ENCODE results near the gene ZFAND3. TPM values are rescaled to one million over a fixed set of nuclear protein-coding genes. Genes with fewer than 3 reads are reported as not detected.

ZFAND3 gene
- total RNA-seq, 1 donor from 2014 or later: 131 TPM

- H3K4me1 Mint-ChIP-seq (ENCODE audit: low read depth, unreplicated experiment): peaks cover 8% of the 10 kb centered on the region
- no peak for FAIRE-seq
- no peak for DNase-seq (ENCODE audit: low read depth)
Measured at GRCh38 chr6:37783025-37783855, 36.3 kb upstream of the ZFAND3 start.

GRCh38 chr6:37783856-37784584 is 35.5 kb upstream of the ZFAND3 start:
- Histone ChIP-seq H3K4me2 (ENCODE audit: low read length) (peak overlapping the region; percentile 91), H3K27ac (ENCODE audit: low read depth, low read length) (no peak overlapping the region), H3K9me3 (ENCODE audit: insufficient read depth, low read depth, low read length) (no peaks in the 10 kb centered on the region), H3K27me3 (ENCODE audit: insufficient read depth, low read length) (no peaks in the 10 kb centered on the region), H3K36me3 (ENCODE audit: insufficient read depth, low read length) (no peaks in the 10 kb centered on the region), H3K4me3 (ENCODE audit: insufficient read depth, low read depth, low read length) (peak overlapping the region; percentile 54), H3K9ac (ENCODE audit: low read length) (peak overlapping the region; percentile 65), H3K4me1 (ENCODE audit: insufficient read depth, low read length) (peaks cover 19% of the 10 kb centered on the region), H3K79me2 (ENCODE audit: insufficient read depth, low read length) (no peaks in the 10 kb centered on the region), H4K20me1 (ENCODE audit: insufficient read depth, low read length) (no peaks in the 10 kb centered on the region), H2AFZ (ENCODE audit: low read depth, low read length) (peak overlapping the region; percentile 94)
- Mint-ChIP-seq H3K4me1 (ENCODE audit: low read depth, unreplicated experiment) (peaks cover 8% of the 10 kb centered on the region), H3K4me3 (ENCODE audit: unreplicated experiment) (no peak overlapping the region), H3K9me3 (ENCODE audit: unreplicated experiment) (no peaks in the 10 kb centered on the region), H3K27me3 (ENCODE audit: low read depth, unreplicated experiment) (peaks cover 29% of the 10 kb centered on the region), H3K27ac (ENCODE audit: unreplicated experiment) (peak overlapping the region; percentile 53), H3K36me3 (ENCODE audit: low read depth, unreplicated experiment) (peaks cover 2% of the 10 kb centered on the region)
- no peak for FAIRE-seq
- no peak for TF ChIP-seq EZH2 (IDR thresholded peaks at IDR 0.05; ENCODE audit: insufficient read depth, low read length)
- TF ChIP-seq CTCF (IDR thresholded peaks at IDR 0.05; ENCODE audit: insufficient read depth, low read depth, low read length): no peak
- DNase-seq (ENCODE audit: low read depth): no peak

More at GRCh38 chr6:37783025-37783855, 36.3 kb upstream of the ZFAND3 start:
- H3K4me2 ChIP-seq (ENCODE audit: low read length): peak overlapping the region; percentile 91
- H2AFZ ChIP-seq (ENCODE audit: low read depth, low read length): peak overlapping the region; percentile 94
- no peaks in the 10 kb centered on the region for H3K27me3 ChIP-seq (ENCODE audit: insufficient read depth, low read length)
- H3K4me1 ChIP-seq (ENCODE audit: insufficient read depth, low read length): peaks cover 19% of the 10 kb centered on the region
- no peaks in the 10 kb centered on the region for H3K79me2 ChIP-seq (ENCODE audit: insufficient read depth, low read length)
- Mint-ChIP-seq H3K36me3 (ENCODE audit: low read depth, unreplicated experiment) (peaks cover 2% of the 10 kb centered on the region), H3K4me3 (ENCODE audit: unreplicated experiment) (no peak overlapping the region), H3K27me3 (ENCODE audit: low read depth, unreplicated experiment) (peaks cover 34% of the 10 kb centered on the region), H3K9me3 (ENCODE audit: unreplicated experiment) (no peaks in the 10 kb centered on the region), H3K27ac (ENCODE audit: unreplicated experiment) (peak overlapping the region; percentile 18)
- H3K36me3 ChIP-seq (ENCODE audit: insufficient read depth, low read length): no peaks in the 10 kb centered on the region
- H3K9me3 ChIP-seq (ENCODE audit: insufficient read depth, low read depth, low read length): no peaks in the 10 kb centered on the region
- peak overlapping the region; percentile 54 for H3K4me3 ChIP-seq (ENCODE audit: insufficient read depth, low read depth, low read length)
- peak overlapping the region; percentile 65 for H3K9ac ChIP-seq (ENCODE audit: low read length)
- no peaks in the 10 kb centered on the region for H4K20me1 ChIP-seq (ENCODE audit: insufficient read depth, low read length)
- TF ChIP-seq EZH2 (IDR thresholded peaks at IDR 0.05; ENCODE audit: insufficient read depth, low read length): no peak
- TF ChIP-seq CTCF (IDR thresholded peaks at IDR 0.05; ENCODE audit: insufficient read depth, low read depth, low read length): no peak
- no peak overlapping the region for H3K27ac ChIP-seq (ENCODE audit: low read depth, low read length)

Data from astrocyte (in vitro differentiated cells and primary cell).